ENCODE results near the gene OGG1.
A peak's percentile ranks its signal among the peaks of the same experiment; 100 is the strongest.

OGG1 gene

DNA sequence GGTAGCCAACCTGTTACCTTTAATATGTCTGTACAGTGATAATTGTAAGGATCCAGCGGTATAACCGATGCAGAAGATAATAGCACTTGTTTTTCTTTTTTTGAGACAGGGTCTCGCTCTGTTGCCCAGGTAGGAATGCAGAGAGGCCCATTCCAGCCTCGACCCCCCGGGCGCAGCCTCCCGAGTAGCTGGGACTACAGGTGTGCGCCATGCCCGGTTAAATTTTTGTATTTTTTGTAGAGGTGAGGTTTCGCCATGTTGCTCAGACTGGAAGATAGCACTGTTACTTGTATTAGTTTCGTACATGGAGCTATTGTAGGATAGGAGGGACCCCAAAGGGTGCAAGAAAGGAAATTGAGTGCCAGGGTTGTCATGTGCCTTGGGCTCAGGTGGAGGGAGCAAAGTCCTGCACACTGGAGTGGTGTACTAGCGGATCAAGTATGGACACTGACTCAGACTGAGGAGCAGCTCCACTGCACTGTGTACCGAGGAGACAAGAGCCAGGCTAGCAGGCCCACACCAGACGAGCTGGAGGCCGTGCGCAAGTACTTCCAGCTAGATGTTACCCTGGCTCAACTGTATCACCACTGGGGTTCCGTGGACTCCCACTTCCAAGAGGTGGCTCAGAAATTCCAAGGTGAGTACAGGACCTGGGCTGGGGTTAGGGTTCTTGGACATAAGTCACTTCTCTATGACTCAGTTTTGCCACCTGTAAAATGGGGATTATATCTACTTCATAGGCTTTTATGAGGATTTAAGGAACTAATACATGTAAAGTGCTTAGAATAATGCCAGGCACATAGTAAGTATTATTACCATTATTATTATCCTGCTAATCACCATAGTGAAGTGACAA lies 1.0 kb downstream of the OGG1 start:
- no peaks in the 10 kb centered on the region for H3K27me3 ChIP-seq (ENCODE audit: control insufficient read depth in 3 of 3, insufficient read depth in 3 of 3, low read depth in 1 of 3, low read length in 3 of 3)
- H3K4ac ChIP-seq (ENCODE audit: low read length), result no peak overlapping the region
- H3K27ac ChIP-seq (replicated peaks; ENCODE audit: low read length), result no peak overlapping the region
- H3K23ac ChIP-seq (ENCODE audit: low read depth, low read length, poor library complexity), result peak overlapping the region; percentile 6
- peaks cover 42 to 79% of the 10 kb centered on the region in 2 donors for H3K36me3 ChIP-seq (replicated peaks in 1 of 2; ENCODE audit: control insufficient read depth in 2 of 2, insufficient read depth in 2 of 2, low read length in 2 of 2)
- H4K8ac ChIP-seq (ENCODE audit: low read depth, low read length), result no peak overlapping the region
- H3K9ac ChIP-seq (ENCODE audit: low read depth, low read length, poor library complexity), result no peak overlapping the region
- peaks cover 8% of the 10 kb centered on the region for H3K79me1 ChIP-seq (ENCODE audit: low read depth, low read length)
- H3K4me2 ChIP-seq (ENCODE audit: insufficient read depth, low read length, poor library complexity, severe bottlenecking), result peak overlapping the region; percentile 90
- H2BK5ac ChIP-seq (ENCODE audit: low read length), result no peak overlapping the region
- H4K91ac ChIP-seq (ENCODE audit: low read depth, low read length, poor library complexity), result no peak overlapping the region
- no CpG with 5 or more reads among the region's 17 CpGs for WGBS, 2 donors (ENCODE audit: extremely low coverage in 2 of 2, insufficient read length in 2 of 2, insufficient replicate concordance in 1 of 2)
- H3K18ac ChIP-seq (ENCODE audit: low read length), result no peak overlapping the region
- H2AK5ac ChIP-seq (ENCODE audit: low read depth, low read length), result no peak overlapping the region
- no peak for DNase-seq (ENCODE audit: low spot score)
- no peak overlapping the region for H2BK120ac ChIP-seq (ENCODE audit: low read depth, low read length)
- H2BK12ac ChIP-seq (ENCODE audit: low read length), result no peak overlapping the region
- H3K9me3 ChIP-seq (replicated peaks in 1 of 2; ENCODE audit: control insufficient read depth in 2 of 2, insufficient read depth in 1 of 2, low read depth in 1 of 2, low read length in 2 of 2), result peaks cover 0 to 2% of the 10 kb centered on the region in 2 donors
- peak overlapping the region; percentile 55 to 88 for H3K4me3 ChIP-seq (ENCODE audit: low read length in 2 of 2)
- no peak overlapping the region for H2BK15ac ChIP-seq (ENCODE audit: low read length)
- H2AFZ ChIP-seq (ENCODE audit: low read length), result peak overlapping the region; percentile 93
- H3K4me1 ChIP-seq (ENCODE audit: control insufficient read depth in 2 of 2, insufficient read depth in 1 of 2, low read depth in 1 of 2, low read length in 2 of 2), result peaks cover 4 to 8% of the 10 kb centered on the region in 2 donors
- H3K14ac ChIP-seq (ENCODE audit: low read length), result no peak overlapping the region

DNA sequence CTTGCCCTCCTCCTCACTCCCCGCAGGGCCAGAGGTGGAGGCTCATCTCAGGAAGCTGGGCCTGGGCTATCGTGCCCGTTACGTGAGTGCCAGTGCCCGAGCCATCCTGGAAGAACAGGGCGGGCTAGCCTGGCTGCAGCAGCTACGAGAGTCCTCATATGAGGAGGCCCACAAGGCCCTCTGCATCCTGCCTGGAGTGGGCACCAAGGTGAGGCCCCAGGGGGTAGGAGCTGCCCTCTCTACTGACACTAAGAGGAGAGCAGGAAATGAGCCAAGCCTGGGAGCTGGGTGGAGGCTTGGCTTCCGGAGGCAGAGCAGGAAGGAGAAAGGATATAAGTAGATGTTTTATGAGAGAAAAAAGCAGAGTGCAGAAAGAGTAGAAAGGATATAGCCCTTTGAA lies 4.9 kb downstream of the OGG1 start:
- no peak overlapping the region for H2AFZ ChIP-seq (ENCODE audit: low read length)

DNA sequence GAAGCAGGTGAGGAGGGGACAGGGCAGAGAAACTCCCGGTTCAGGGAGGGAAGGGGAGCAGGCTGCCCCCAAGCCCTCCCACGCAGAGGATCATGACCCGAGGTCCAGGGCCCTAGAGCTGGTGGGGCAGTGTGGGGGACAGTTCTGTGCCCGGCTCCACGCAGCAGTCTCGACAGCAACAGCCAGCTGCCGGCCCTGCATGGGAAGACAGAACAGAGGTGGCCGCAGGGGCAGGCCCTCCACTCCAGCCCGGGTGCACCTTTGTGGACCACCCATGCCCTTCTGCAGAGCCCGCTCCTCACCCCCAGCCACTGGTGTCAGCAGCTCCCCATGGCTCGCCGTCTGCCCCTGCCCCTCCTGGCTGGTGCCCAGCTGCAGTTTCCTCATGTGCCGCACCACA lies 7.7 kb downstream of the OGG1 start:
- no peak overlapping the region for H2BK12ac ChIP-seq (ENCODE audit: low read length)
- H2AFZ ChIP-seq (ENCODE audit: low read length), result no peak overlapping the region
- H2BK120ac ChIP-seq (ENCODE audit: low read depth, low read length), result no peak overlapping the region
- peaks cover 39 to 89% of the 10 kb centered on the region in 2 donors for H3K36me3 ChIP-seq (replicated peaks in 1 of 2; ENCODE audit: control insufficient read depth in 2 of 2, insufficient read depth in 2 of 2, low read length in 2 of 2)
- H3K27me3 ChIP-seq (ENCODE audit: control insufficient read depth in 3 of 3, insufficient read depth in 3 of 3, low read depth in 1 of 3, low read length in 3 of 3), result no peaks in the 10 kb centered on the region
- H3K4me2 ChIP-seq (ENCODE audit: insufficient read depth, low read length, poor library complexity, severe bottlenecking), result no peak overlapping the region
- H3K4ac ChIP-seq (ENCODE audit: low read length), result no peak overlapping the region
- H3K9ac ChIP-seq (ENCODE audit: low read depth, low read length, poor library complexity), result no peak overlapping the region
- DNase-seq (ENCODE audit: low spot score), result no peak
- H3K4me3 ChIP-seq (ENCODE audit: low read length in 2 of 2), result no peak overlapping the region
- no peak overlapping the region for H3K27ac ChIP-seq (replicated peaks; ENCODE audit: low read length)
- H4K91ac ChIP-seq (ENCODE audit: low read depth, low read length, poor library complexity), result no peak overlapping the region
- no peak overlapping the region for H2AK5ac ChIP-seq (ENCODE audit: low read depth, low read length)
- H2BK15ac ChIP-seq (ENCODE audit: low read length), result no peak overlapping the region
- peaks cover 0 to 2% of the 10 kb centered on the region in 2 donors for H3K9me3 ChIP-seq (replicated peaks in 1 of 2; ENCODE audit: control insufficient read depth in 2 of 2, insufficient read depth in 1 of 2, low read depth in 1 of 2, low read length in 2 of 2)
- no peak overlapping the region for H3K23ac ChIP-seq (ENCODE audit: low read depth, low read length, poor library complexity)
- H3K14ac ChIP-seq (ENCODE audit: low read length), result no peak overlapping the region
- H4K8ac ChIP-seq (ENCODE audit: low read depth, low read length), result peak overlapping the region; percentile 43
- no peaks in the 10 kb centered on the region for H3K4me1 ChIP-seq (ENCODE audit: control insufficient read depth in 2 of 2, insufficient read depth in 1 of 2, low read depth in 1 of 2, low read length in 2 of 2)
- no peak overlapping the region for H2BK5ac ChIP-seq (ENCODE audit: low read length)
- H3K18ac ChIP-seq (ENCODE audit: low read length), result no peak overlapping the region
- WGBS, 2 donors (ENCODE audit: extremely low coverage in 2 of 2, insufficient read length in 2 of 2, insufficient replicate concordance in 1 of 2), result no CpG with 5 or more reads among the region's 13 CpGs
- H3K79me1 ChIP-seq (ENCODE audit: low read depth, low read length), result peaks cover 6% of the 10 kb centered on the region

More for the DNA sequence above, 4.9 kb downstream of the OGG1 start:
- no peaks in the 10 kb centered on the region for H3K9me3 ChIP-seq (replicated peaks in 1 of 2; ENCODE audit: control insufficient read depth in 2 of 2, insufficient read depth in 1 of 2, low read depth in 1 of 2, low read length in 2 of 2)
- no peak overlapping the region for H3K18ac ChIP-seq (ENCODE audit: low read length)
- peak overlapping the region; percentile 9 for H4K8ac ChIP-seq (ENCODE audit: low read depth, low read length)
- H3K4me3 ChIP-seq (ENCODE audit: low read length in 2 of 2), result no peak overlapping the region
- H3K27me3 ChIP-seq (ENCODE audit: control insufficient read depth in 3 of 3, insufficient read depth in 3 of 3, low read depth in 1 of 3, low read length in 3 of 3), result no peaks in the 10 kb centered on the region
- H2BK15ac ChIP-seq (ENCODE audit: low read length), result no peak overlapping the region
- H3K36me3 ChIP-seq (replicated peaks in 1 of 2; ENCODE audit: control insufficient read depth in 2 of 2, insufficient read depth in 2 of 2, low read length in 2 of 2), result peaks cover 45 to 85% of the 10 kb centered on the region in 2 donors
- WGBS, 2 donors (ENCODE audit: extremely low coverage in 2 of 2, insufficient read length in 2 of 2, insufficient replicate concordance in 1 of 2), result no CpG with 5 or more reads among the region's 8 CpGs
- no peak overlapping the region for H3K27ac ChIP-seq (replicated peaks; ENCODE audit: low read length)
- H2BK5ac ChIP-seq (ENCODE audit: low read length), result no peak overlapping the region
- peaks cover 4 to 6% of the 10 kb centered on the region in 2 donors for H3K4me1 ChIP-seq (ENCODE audit: control insufficient read depth in 2 of 2, insufficient read depth in 1 of 2, low read depth in 1 of 2, low read length in 2 of 2)
- H2BK12ac ChIP-seq (ENCODE audit: low read length), result no peak overlapping the region
- no peak overlapping the region for H3K23ac ChIP-seq (ENCODE audit: low read depth, low read length, poor library complexity)
- H4K91ac ChIP-seq (ENCODE audit: low read depth, low read length, poor library complexity), result no peak overlapping the region
- DNase-seq (ENCODE audit: low spot score), result no peak
- no peak overlapping the region for H3K9ac ChIP-seq (ENCODE audit: low read depth, low read length, poor library complexity)
- H3K14ac ChIP-seq (ENCODE audit: low read length), result no peak overlapping the region
- H3K4ac ChIP-seq (ENCODE audit: low read length), result no peak overlapping the region
- peaks cover 13% of the 10 kb centered on the region for H3K79me1 ChIP-seq (ENCODE audit: low read depth, low read length)
- no peak overlapping the region for H2BK120ac ChIP-seq (ENCODE audit: low read depth, low read length)
- H2AK5ac ChIP-seq (ENCODE audit: low read depth, low read length), result no peak overlapping the region
- H3K4me2 ChIP-seq (ENCODE audit: insufficient read depth, low read length, poor library complexity, severe bottlenecking), result no peak overlapping the region

DNA sequence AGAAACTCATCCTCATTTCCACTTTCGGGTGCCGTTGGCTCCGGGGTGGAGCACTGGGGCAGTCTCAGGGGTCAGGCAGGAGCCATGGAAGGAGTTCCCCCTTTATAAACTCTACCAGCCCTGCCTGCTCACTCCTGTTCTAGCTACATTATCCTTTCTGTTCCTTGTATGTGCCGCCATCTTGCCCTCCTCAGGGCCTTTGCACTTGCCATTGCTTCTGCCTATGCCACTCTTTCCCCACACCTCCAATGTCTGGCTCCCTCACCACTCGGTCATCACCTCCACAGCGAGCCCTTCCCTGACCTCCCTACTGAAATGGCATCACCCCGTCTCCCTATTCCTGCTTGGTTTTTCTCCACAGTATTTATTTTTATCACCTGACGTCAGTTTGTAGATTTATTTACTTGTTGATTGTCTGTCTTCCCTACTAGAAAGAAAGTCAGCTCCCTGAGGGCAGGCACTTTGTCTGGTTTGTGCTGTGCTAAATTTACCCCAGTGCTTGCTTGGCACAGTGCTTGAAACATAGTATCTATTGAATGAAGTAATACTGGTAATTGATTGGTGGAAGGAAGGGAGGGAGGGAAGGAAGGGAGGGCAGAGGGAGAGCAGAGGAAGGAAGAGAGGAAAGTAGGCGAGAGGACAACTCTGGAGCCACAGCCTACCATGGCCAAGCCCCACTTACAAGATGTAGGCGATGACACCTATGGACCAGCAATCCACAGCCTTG lies 11.2 kb downstream of the OGG1 start:
- Histone ChIP-seq H2BK15ac (ENCODE audit: low read length) (no peak overlapping the region), H2BK120ac (ENCODE audit: low read depth, low read length) (no peak overlapping the region), H2BK5ac (ENCODE audit: low read length) (no peak overlapping the region), H2BK12ac (ENCODE audit: low read length) (no peak overlapping the region), H3K4ac (ENCODE audit: low read length) (no peak overlapping the region), H3K79me1 (ENCODE audit: low read depth, low read length) (peaks cover 5% of the 10 kb centered on the region), H3K23ac (ENCODE audit: low read depth, low read length, poor library complexity) (no peak overlapping the region), H3K18ac (ENCODE audit: low read length) (no peak overlapping the region), H3K9ac (ENCODE audit: low read depth, low read length, poor library complexity) (no peak overlapping the region), H2AFZ (ENCODE audit: low read length) (no peak overlapping the region), H2AK5ac (ENCODE audit: low read depth, low read length) (no peak overlapping the region), H3K4me3 (ENCODE audit: low read length in 2 of 2) (no peak overlapping the region), H3K27me3 (ENCODE audit: control insufficient read depth in 3 of 3, insufficient read depth in 3 of 3, low read depth in 1 of 3, low read length in 3 of 3) (no peaks in the 10 kb centered on the region), H4K8ac (ENCODE audit: low read depth, low read length) (no peak overlapping the region), H3K14ac (ENCODE audit: low read length) (no peak overlapping the region), H3K4me1 (ENCODE audit: control insufficient read depth in 2 of 2, insufficient read depth in 1 of 2, low read depth in 1 of 2, low read length in 2 of 2) (peaks cover 0 to 2% of the 10 kb centered on the region in 2 donors), H3K36me3 (replicated peaks in 1 of 2; ENCODE audit: control insufficient read depth in 2 of 2, insufficient read depth in 2 of 2, low read length in 2 of 2) (peaks cover 39 to 80% of the 10 kb centered on the region in 2 donors), H3K9me3 (replicated peaks in 1 of 2; ENCODE audit: control insufficient read depth in 2 of 2, insufficient read depth in 1 of 2, low read depth in 1 of 2, low read length in 2 of 2) (peaks cover 0 to 3% of the 10 kb centered on the region in 2 donors), H4K91ac (ENCODE audit: low read depth, low read length, poor library complexity) (no peak overlapping the region), H3K27ac (replicated peaks; ENCODE audit: low read length) (no peak overlapping the region), H3K4me2 (ENCODE audit: insufficient read depth, low read length, poor library complexity, severe bottlenecking) (no peak overlapping the region)
- DNase-seq (ENCODE audit: low spot score), result no peak
- WGBS, 2 donors (ENCODE audit: extremely low coverage in 2 of 2, insufficient read length in 2 of 2, insufficient replicate concordance in 1 of 2), result no CpG with 5 or more reads among the region's 10 CpGs

Data from neuronal stem cell (in vitro differentiated cells).